ENCODE data around the gene FBN1.

The FBN1 gene

GRCh38 chr15:48680841-48681240, 35.3 kb upstream of the FBN1 start:
- no peak for TF ChIP-seq CTCF (IDR thresholded peaks at IDR 0.05; ENCODE audit: insufficient read depth, low read depth, low read length, missing control alignments)
- DNase-seq (ENCODE audit: low read depth) = peak; percentile 85
- no peak overlapping the region for H3K4me3 ChIP-seq (ENCODE audit: low read length)

- DNase-seq (ENCODE audit: low read depth) = no peak
- TF ChIP-seq CTCF (IDR thresholded peaks at IDR 0.05; ENCODE audit: insufficient read depth, low read depth, low read length, missing control alignments) = no peak
- H3K4me3 ChIP-seq (ENCODE audit: low read length) = no peak overlapping the region
Observed at GRCh38 chr15:48679952-48680351, 34.4 kb upstream of the FBN1 start.

- no peak for TF ChIP-seq CTCF (IDR thresholded peaks at IDR 0.05; ENCODE audit: insufficient read depth, low read depth, low read length, missing control alignments)
- DNase-seq (ENCODE audit: low read depth) = no peak
- H3K4me3 ChIP-seq (ENCODE audit: low read length) = no peak overlapping the region
Observed at GRCh38 chr15:48678851-48679250, 33.3 kb upstream of the FBN1 start.

- H3K4me3 ChIP-seq (ENCODE audit: low read length) = no peak overlapping the region
- no peak for DNase-seq (ENCODE audit: low read depth)
- TF ChIP-seq CTCF (IDR thresholded peaks at IDR 0.05; ENCODE audit: insufficient read depth, low read depth, low read length, missing control alignments) = no peak
Observed at GRCh38 chr15:48677821-48678220, 32.3 kb upstream of the FBN1 start.

GRCh38 chr15:48675436-48675835, 29.9 kb upstream of the FBN1 start:
- H3K4me3 ChIP-seq (ENCODE audit: low read length) = no peak overlapping the region
- DNase-seq (ENCODE audit: low read depth) = no peak
- TF ChIP-seq CTCF (IDR thresholded peaks at IDR 0.05; ENCODE audit: insufficient read depth, low read depth, low read length, missing control alignments) = no peak

GRCh38 chr15:48674876-48675275, 29.4 kb upstream of the FBN1 start:
- no peak for TF ChIP-seq CTCF (IDR thresholded peaks at IDR 0.05; ENCODE audit: insufficient read depth, low read depth, low read length, missing control alignments)
- no peak for DNase-seq (ENCODE audit: low read depth)
- H3K4me3 ChIP-seq (ENCODE audit: low read length) = no peak overlapping the region

- DNase-seq (ENCODE audit: low read depth) = no peak
- H3K4me3 ChIP-seq (ENCODE audit: low read length) = no peak overlapping the region
Observed at GRCh38 chr15:48672206-48672605, 26.7 kb upstream of the FBN1 start.

More at GRCh38 chr15:48672206-48672605, 26.7 kb upstream of the FBN1 start:
- TF ChIP-seq CTCF (IDR thresholded peaks at IDR 0.05; ENCODE audit: insufficient read depth, low read depth, low read length, missing control alignments) = no peak

All from epithelial cell of esophagus (primary cell).